ENCODE results near the gene TMEM147.

The TMEM147 gene

GRCh38 chr19:35549174-35549788, 3.9 kb downstream of the TMEM147 start:
- DNase-seq = peak; percentile 58 to 75

GRCh38 chr19:35549879-35550523, 4.6 kb downstream of the TMEM147 start:
- no peak for DNase-seq

GRCh38 chr19:35551091-35551810, 5.8 kb downstream of the TMEM147 start:
- DNase-seq = no peak

- DNase-seq = no peak
Measured at GRCh38 chr19:35552534-35553384, 7.3 kb downstream of the TMEM147 start.

GRCh38 chr19:35553385-35554000, 8.1 kb downstream of the TMEM147 start:
- no peak for DNase-seq

- no peak for DNase-seq
Measured at GRCh38 chr19:35554076-35554475, 8.7 kb downstream of the TMEM147 start.

- DNase-seq = no peak
Measured at GRCh38 chr19:35555301-35556005, 10.0 kb downstream of the TMEM147 start.

GRCh38 chr19:35556025-35556590, 10.7 kb downstream of the TMEM147 start:
- no peak for DNase-seq

GRCh38 chr19:35556846-35557538, 11.6 kb downstream of the TMEM147 start:
- no peak for DNase-seq

- DNase-seq = peak; percentile 50 to 57
Measured at GRCh38 chr19:35557539-35558399, 12.3 kb downstream of the TMEM147 start.

GRCh38 chr19:35558400-35559280, 13.2 kb downstream of the TMEM147 start:
- DNase-seq = no peak

- no peak for DNase-seq
Measured at GRCh38 chr19:35559281-35559659, 13.8 kb downstream of the TMEM147 start.

GRCh38 chr19:35559781-35560180, 14.4 kb downstream of the TMEM147 start:
- DNase-seq = no peak

- no peak for DNase-seq
Measured at GRCh38 chr19:35560271-35560670, 14.8 kb downstream of the TMEM147 start.

GRCh38 chr19:35560677-35561076, 15.3 kb downstream of the TMEM147 start:
- no peak for DNase-seq

- DNase-seq = no peak
Measured at GRCh38 chr19:35561436-35561835, 16.0 kb downstream of the TMEM147 start.

GRCh38 chr19:35562336-35562735, 16.9 kb downstream of the TMEM147 start:
- no peak for DNase-seq

- no peak for DNase-seq
Measured at GRCh38 chr19:35562776-35563175, 17.4 kb downstream of the TMEM147 start.

GRCh38 chr19:35563207-35563829, 17.9 kb downstream of the TMEM147 start, which contains the start of gene ATP4A:
ATP4A (minus strand) TSS chr19:35563658; CDS start chr19:35563629, 29 bp downstream.
- DNase-seq = no peak
